ENCODE data around the gene RNF34. TPM values are rescaled to one million over a fixed set of nuclear protein-coding genes. Genes with fewer than 3 reads are reported as not detected.

The RNF34 gene
- total and polyA plus RNA-seq, 2 of the 8 experiments (the other 6 are each of a cell fraction or from before 2014, with no cell fraction given), result 37.9 to 57.6 TPM

DNA sequence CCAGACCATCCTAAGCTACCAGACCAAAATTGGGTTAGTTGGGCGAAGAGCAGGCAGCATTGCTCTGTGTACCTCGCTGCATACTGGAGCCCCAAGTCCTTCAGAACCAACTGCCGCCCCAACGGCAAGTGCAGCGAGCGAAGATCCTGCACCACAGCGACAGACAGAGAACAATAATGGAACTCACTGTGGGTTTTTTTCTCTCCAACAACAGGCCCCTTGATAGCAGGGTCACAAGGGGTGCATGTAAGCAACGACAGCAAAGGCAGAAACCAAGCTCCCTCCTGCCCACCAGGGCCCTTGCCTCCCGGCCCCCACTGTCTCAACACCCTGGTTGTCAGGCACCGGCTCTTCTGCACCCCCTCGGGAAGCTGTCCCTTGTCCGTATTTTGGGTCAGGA is 39.0 kb downstream of the RNF34 start:
- CTCF ChIA-PET (ENCODE audit: partially characterized antibody), result interaction anchor here (1.0 to 1.5 kb wide), 2 partner anchors 10 to 104 kb away, joined by 6 to 9 read pairs; no protein-coding TSS in a partner anchor
- Histone ChIP-seq H3K23ac (ENCODE audit: insufficient read length) (no peak overlapping the region), H4K8ac (ENCODE audit: extremely low read depth, insufficient read depth, low read length) (no peak overlapping the region; the same call in 1 of the 2 replicates), H3K79me2 (ENCODE audit: control insufficient read depth in 1 of 2, insufficient read depth in 2 of 2, low read length in 2 of 2) (no peaks in the 10 kb centered on the region), H2AK5ac (ENCODE audit: low read depth, low read length) (no peak overlapping the region), H3K36me3 (ENCODE audit: control insufficient read depth in 2 of 4, insufficient read depth in 4 of 4, low read length in 3 of 4) (peaks cover 28 to 72% (median 53%) of the 10 kb centered on the region in 4 experiments), H3K56ac (replicated peaks; ENCODE audit: insufficient read length, low read depth, low read length) (no peak overlapping the region), H4K91ac (replicated peaks; ENCODE audit: insufficient read length, low read length) (no peak overlapping the region), H3K27me3 (replicated peaks in 1 of 4; ENCODE audit: control insufficient read depth in 3 of 4, extremely low read depth in 1 of 4, insufficient read depth in 3 of 4, low read length in 3 of 4) (no peaks in the 10 kb centered on the region), H3K23me2 (ENCODE audit: low read depth, low read length) (no peaks in the 10 kb centered on the region), H4K5ac (ENCODE audit: insufficient read length, low read depth, low read length) (no peak overlapping the region), H4K20me1 (replicated peaks in 1 of 2; ENCODE audit: control insufficient read depth in 1 of 2, insufficient read depth in 2 of 2, low read length in 2 of 2) (peaks cover 9 to 18% of the 10 kb centered on the region in 2 experiments), H3K18ac (ENCODE audit: extremely low read depth, low read length) (no peak overlapping the region), H2BK15ac (ENCODE audit: low read length) (no peak overlapping the region), H3K9me3 (ENCODE audit: insufficient read depth in 2 of 2, low read depth in 1 of 2, low read length in 1 of 2) (no peaks in the 10 kb centered on the region), H3K9ac (replicated peaks in 1 of 4; ENCODE audit: extremely low read depth in 1 of 4, low read depth in 3 of 4, low read length in 3 of 4) (no peak overlapping the region), H3K4me1 (replicated peaks in 1 of 4; ENCODE audit: control insufficient read depth in 3 of 4, insufficient read depth in 4 of 4, low read length in 3 of 4) (no peaks in the 10 kb centered on the region; a peak in 2 of 7 replicates), H2BK120ac (replicated peaks; ENCODE audit: low read depth, low read length) (no peak overlapping the region), H2BK20ac (ENCODE audit: low read length) (no peak overlapping the region), H3K4ac (replicated peaks; ENCODE audit: insufficient read length, low read depth, low read length) (no peak overlapping the region), H2BK5ac (ENCODE audit: low read depth, low read length) (no peak overlapping the region), H2AFZ (ENCODE audit: low read length) (no peak overlapping the region), H3K27ac (ENCODE audit: low read depth, low read length) (no peak overlapping the region), H3K4me3 (ENCODE audit: extremely low read depth in 1 of 4, insufficient read depth in 2 of 4, low read depth in 3 of 4, low read length in 4 of 4) (no peak overlapping the region), H3K14ac (ENCODE audit: insufficient read length) (no peak overlapping the region), H3K79me1 (ENCODE audit: low read depth, low read length) (no peaks in the 10 kb centered on the region), H3K4me2 (ENCODE audit: insufficient read depth in 1 of 2, low read depth in 2 of 2, low read length in 2 of 2) (no peak overlapping the region), H2BK12ac (ENCODE audit: low read depth, low read length) (no peak overlapping the region)
- POLR2A ChIA-PET (ENCODE audit: partially characterized antibody), result no interaction called here
- 94% methylated on average over 12 of the region's 12 CpGs; no CpG with 5 or more reads in 1 of the 2 experiments for WGBS, 2 experiments (ENCODE audit: extremely low coverage in 1 of 2, insufficient coverage in 1 of 2, insufficient read length in 1 of 2, insufficient replicate concordance in 2 of 2, low coverage in 1 of 2, low lambda C conversion rate in 2 of 2, missing lambda C conversion rate in 1 of 2)
- FAIRE-seq (no peak), DNase-seq (ENCODE audit: low read depth in 1 of 2, low spot score in 2 of 2) (no peak)
- TF ChIP-seq SP2 (IDR thresholded peaks at IDR 0.05; ENCODE audit: low read length) (no peak), TBP (IDR thresholded peaks at IDR 0.05; ENCODE audit: low read depth, low read length) (no peak), TAF1 (IDR thresholded peaks at IDR 0.05; ENCODE audit: low read depth, low read length) (no peak), SIN3A (conservative IDR thresholded peaks at IDR 0.05 in 1 of 2, IDR thresholded peaks at IDR 0.05 in 1 of 2; ENCODE audit: low read depth in 1 of 2, low read length in 2 of 2) (no peak), BACH1 (IDR thresholded peaks at IDR 0.05; ENCODE audit: low read length) (no peak), YY1 (IDR thresholded peaks at IDR 0.05; ENCODE audit: low read depth, low read length) (no peak), SIRT6 (IDR thresholded peaks at IDR 0.05; ENCODE audit: low read length) (no peak), CHD1 (IDR thresholded peaks at IDR 0.05; ENCODE audit: low read depth, low read length) (no peak), BCL11A (IDR thresholded peaks at IDR 0.05; ENCODE audit: low read depth in 2 of 2, low read length in 2 of 2) (no peak), CHD2 (IDR thresholded peaks at IDR 0.05; ENCODE audit: low read length) (no peak), SRF (IDR thresholded peaks at IDR 0.05; ENCODE audit: low read depth, low read length) (no peak)
